ENCODE results near the gene ST3GAL4.

GRCh38 chr11:126337474-126338241 is 17.8 kb upstream of the ST3GAL4 start:
- no peak for TF ChIP-seq POLR2A (IDR thresholded peaks at IDR 0.05)
- TF ChIP-seq, protein P1, sequence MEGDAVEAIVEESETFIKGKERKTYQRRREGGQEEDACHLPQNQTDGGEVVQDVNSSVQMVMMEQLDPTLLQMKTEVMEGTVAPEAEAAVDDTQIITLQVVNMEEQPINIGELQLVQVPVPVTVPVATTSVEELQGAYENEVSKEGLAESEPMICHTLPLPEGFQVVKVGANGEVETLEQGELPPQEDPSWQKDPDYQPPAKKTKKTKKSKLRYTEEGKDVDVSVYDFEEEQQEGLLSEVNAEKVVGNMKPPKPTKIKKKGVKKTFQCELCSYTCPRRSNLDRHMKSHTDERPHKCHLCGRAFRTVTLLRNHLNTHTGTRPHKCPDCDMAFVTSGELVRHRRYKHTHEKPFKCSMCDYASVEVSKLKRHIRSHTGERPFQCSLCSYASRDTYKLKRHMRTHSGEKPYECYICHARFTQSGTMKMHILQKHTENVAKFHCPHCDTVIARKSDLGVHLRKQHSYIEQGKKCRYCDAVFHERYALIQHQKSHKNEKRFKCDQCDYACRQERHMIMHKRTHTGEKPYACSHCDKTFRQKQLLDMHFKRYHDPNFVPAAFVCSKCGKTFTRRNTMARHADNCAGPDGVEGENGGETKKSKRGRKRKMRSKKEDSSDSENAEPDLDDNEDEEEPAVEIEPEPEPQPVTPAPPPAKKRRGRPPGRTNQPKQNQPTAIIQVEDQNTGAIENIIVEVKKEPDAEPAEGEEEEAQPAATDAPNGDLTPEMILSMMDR (IDR thresholded peaks at IDR 0.05) = no peak
